SK-N-SH (cell line): Measurements from ENCODE around the gene PLTP. TPM values are rescaled to one million over a fixed set of nuclear protein-coding genes. Genes with fewer than 3 reads are reported as not detected.
A peak's percentile ranks its signal among the peaks of the same experiment; 100 is the strongest.

Experiments used
- CTCF ChIA-PET: fragments of 300-600, 350-600 bp; formaldehyde crosslinking; extraction: SDS; loops from one replicate; lab custom pipeline; 2021; lab: Yijun Ruan, JAX
- POLR2A ChIA-PET: fragments of 350-600 bp; sonication (Branson Sonifier 250); formaldehyde crosslinking; extraction: SDS; loops from one replicate; lab custom pipeline; 2020; ENCODE audit warnings: antibody characterized with exemption, inconsistent platforms; lab: Yijun Ruan, JAX
- DNase-seq: peaks from one replicate; pipeline ENCODE4 v3.0.0; 2012
- H2AFZ ChIP-seq: fragments of 200-600 bp; sonication (generic); 2 replicates; pipeline ENCODE4 v1.8.1; 2016; ENCODE audit warnings: antibody characterized with exemption, mild to moderate bottlenecking, low read depth
- H3F3A ChIP-seq: fragments of 200-600 bp; sonication (generic); replicated peaks from 2 replicates; pipeline ENCODE3; 2016; ENCODE audit warnings: antibody characterized with exemption, mild to moderate bottlenecking; ENCODE audit not compliant: insufficient read depth
- H3K27ac ChIP-seq, 2 experiments: fragments of 200-500 bp in 1 of 2; fragments of 200-600 bp in 1 of 2; sonication (Bioruptor generic) in 1 of 2; sonication (generic), shearing (Covaris generic) in 1 of 2; 2 replicates each; pipeline versions ENCODE4 v1.5.1 to v1.6.1; 2014 to 2016; ENCODE audit warnings: low read depth in 2 of 2, inconsistent platforms in 1 of 2, low read length in 1 of 2, mild to moderate bottlenecking in 1 of 2, mixed read lengths in 1 of 2
- H3K27me3 ChIP-seq: fragments of 200-600 bp; sonication (generic), shearing (Covaris generic); 2 replicates; pipeline ENCODE4 v1.6.1; 2016; ENCODE audit warnings: mixed run types; ENCODE audit not compliant: insufficient read depth
- H3K36me3 ChIP-seq, 2 experiments: fragments of 200-500 bp in 1 of 2; fragments of 200-600 bp in 1 of 2; sonication (Bioruptor generic) in 1 of 2; sonication (generic) in 1 of 2; replicated peaks in 1 of 2; 2 replicates each; pipeline versions ENCODE3 to v1.5.1; 2014 to 2016; ENCODE audit warnings: low read length in 1 of 2, mild to moderate bottlenecking in 1 of 2; ENCODE audit not compliant: insufficient read depth in 2 of 2, control insufficient read depth in 1 of 2
- H3K4me1 ChIP-seq, 2 experiments: fragments of 200-500 bp in 1 of 2; fragments of 200-600 bp in 1 of 2; sonication (Bioruptor generic) in 1 of 2; sonication (generic), shearing (Covaris generic) in 1 of 2; 2 replicates each; pipeline versions ENCODE4 v1.5.1 to v1.6.1; 2014 to 2016; ENCODE audit warnings: low read depth in 1 of 2, low read length in 1 of 2, mixed run types in 1 of 2; ENCODE audit not compliant: insufficient read depth in 2 of 2, control insufficient read depth in 1 of 2
- H3K4me2 ChIP-seq: fragments of 200-600 bp; sonication (generic), shearing (Covaris generic); 2 replicates; pipeline ENCODE4 v1.6.1; 2017; ENCODE audit warnings: mixed run types
- H3K4me3 ChIP-seq, 2 experiments: fragments of 200-500 bp in 1 of 2; fragments of 200-600 bp in 1 of 2; sonication (Bioruptor generic) in 1 of 2; sonication (generic), shearing (Covaris generic) in 1 of 2; 2 replicates each; pipeline versions ENCODE4 v1.5.1 to v1.8.1; 2014 to 2016; ENCODE audit warnings: low read depth in 2 of 2, inconsistent platforms in 1 of 2, low read length in 1 of 2, mild to moderate bottlenecking in 1 of 2, mixed read lengths in 1 of 2, moderate library complexity in 1 of 2
- H3K79me2 ChIP-seq: fragments of 200-600 bp; sonication (generic); 2 replicates; pipeline ENCODE4 v1.8.1; 2017; ENCODE audit warnings: mild to moderate bottlenecking; ENCODE audit not compliant: insufficient read depth
- H3K9ac ChIP-seq: fragments of 200-600 bp; sonication (generic); 2 replicates; pipeline ENCODE4 v1.6.1; 2017; ENCODE audit warnings: mixed run types
- H3K9me2 ChIP-seq: fragments of 200-600 bp; sonication (generic); 2 replicates; pipeline ENCODE4 v1.6.1; 2017; ENCODE audit warnings: mixed run types
- H3K9me3 ChIP-seq: fragments of 200-600 bp; sonication (generic); 2 replicates; pipeline ENCODE4 v1.6.1; 2017; ENCODE audit warnings: mixed run types, mild to moderate bottlenecking, moderate library complexity
- H4K20me1 ChIP-seq: fragments of 200-600 bp; sonication (generic); 2 replicates; pipeline ENCODE4 v1.6.1; 2017; ENCODE audit warnings: mild to moderate bottlenecking, mixed run types; ENCODE audit not compliant: insufficient read depth
- ELF1 ChIP-seq: IDR thresholded peaks from 2 replicates; pipeline ENCODE4 v1.4.0; 2012
- EP300 ChIP-seq, 2 experiments: IDR thresholded peaks; 2 replicates each; pipeline versions ENCODE4 v1.4.0 to v1.6.1; 2012; ENCODE audit warnings: borderline replicate concordance in 1 of 2, low read depth in 1 of 2, low read length in 1 of 2
- FOXM1 ChIP-seq: IDR thresholded peaks from 2 replicates; pipeline ENCODE4 v1.4.0; 2012; ENCODE audit warnings: low read depth, mild to moderate bottlenecking
- GABPA ChIP-seq: IDR thresholded peaks from 2 replicates; pipeline ENCODE4 v1.4.0; 2012; ENCODE audit warnings: low read depth, mild to moderate bottlenecking
- GATA2 ChIP-seq: sonication (generic); formaldehyde crosslinking; IDR thresholded peaks from 2 replicates; pipeline ENCODE4 v1.5.0; 2020; ENCODE audit warnings: mild to moderate bottlenecking, missing genetic modification reagents
- JUND ChIP-seq: IDR thresholded peaks from 2 replicates; pipeline ENCODE4 v1.4.0; 2012
- MEF2A ChIP-seq: IDR thresholded peaks from 2 replicates; pipeline ENCODE4 v1.4.0; 2012; ENCODE audit warnings: low read depth, borderline replicate concordance
- MXI1 ChIP-seq: IDR thresholded peaks from 2 replicates; pipeline ENCODE4 v1.6.1; 2012; ENCODE audit warnings: mild to moderate bottlenecking, low read depth, low read length, improper control_type of control experiment
- NFIC ChIP-seq: IDR thresholded peaks from 2 replicates; pipeline ENCODE4 v1.4.0; 2012; ENCODE audit warnings: borderline replicate concordance
- NRF1 ChIP-seq: IDR thresholded peaks from 2 replicates; pipeline ENCODE4 v1.6.1; 2012; ENCODE audit warnings: low read depth, mild to moderate bottlenecking, low read length
- PBX3 ChIP-seq: IDR thresholded peaks from 2 replicates; pipeline ENCODE4; 2012
- POLR2AphosphoS5 ChIP-seq: IDR thresholded peaks from 2 replicates; pipeline ENCODE4 v1.6.1; 2012; ENCODE audit warnings: low read depth, low read length
- RFX5 ChIP-seq: IDR thresholded peaks from 2 replicates; pipeline ENCODE4 v1.6.1; 2012; ENCODE audit warnings: mild to moderate bottlenecking, improper control_type of control experiment, low read length
- RXRA ChIP-seq: IDR thresholded peaks from 2 replicates; pipeline ENCODE4 v1.4.0; 2012; ENCODE audit warnings: low read depth, mild to moderate bottlenecking, borderline replicate concordance
- TAF1 ChIP-seq: IDR thresholded peaks from 2 replicates; pipeline ENCODE4 v1.6.1; 2012; ENCODE audit warnings: low read depth, mild to moderate bottlenecking, low read length, moderate library complexity, borderline replicate concordance
- TCF12 ChIP-seq: IDR thresholded peaks from 2 replicates; pipeline ENCODE4 v1.4.0; 2012
- TEAD4 ChIP-seq: IDR thresholded peaks from 2 replicates; pipeline ENCODE4 v1.4.0; 2012; ENCODE audit warnings: mild to moderate bottlenecking, borderline replicate concordance; ENCODE audit not compliant: insufficient read depth
- YY1 ChIP-seq: IDR thresholded peaks from 2 replicates; pipeline ENCODE4 v1.4.0; 2012; ENCODE audit warnings: low read depth, mild to moderate bottlenecking
- WGBS: methylation state at CpG from one replicate; pipeline ENCODE4 v1.1.6; 2017; ENCODE audit warnings: low lambda C conversion rate; 5-methylcytosine and 5-hydroxymethylcytosine counted together
- polyA plus RNA-seq, 3 experiments: library from polyadenylated mRNA; depleted of rRNA; stranded (reverse); fragments of >200 nt; gene quantifications; 2 replicates each; pipeline ENCODE4 v1.2.3, GENCODE V29; 2012

PLTP gene
- polyA plus RNA-seq, 1 of the 3 experiments (the other 2 are of a cell fraction), result 154 TPM

- no peaks in the 10 kb centered on the region for H4K20me1 ChIP-seq
- peaks cover 0 to 12% of the 10 kb centered on the region in 2 experiments; a peak in 1 of 4 replicates for H3K4me1 ChIP-seq
- no peak overlapping the region for H2AFZ ChIP-seq
- ChIA-PET CTCF (interaction anchor here (0.6 to 2.6 kb wide), 7 partner anchors 8 to 50 kb away, joined by 3 to 10 read pairs (median 5); partner anchors contain the start of genes CTSA and NEURL2), POLR2A (interaction anchor here (0.9 to 3.3 kb wide), 7 partner anchors 8 to 29 kb away, joined by 3 to 34 read pairs (median 3); partner anchors contain the start of genes CTSA, NEURL2, PCIF1 and PLTP)
- peaks cover 5% of the 10 kb centered on the region for H3F3A ChIP-seq
- H3K79me2 ChIP-seq, result no peaks in the 10 kb centered on the region
- H3K4me3 ChIP-seq, result no peak overlapping the region
- DNase-seq, result peak; percentile 65
- H3K27ac ChIP-seq, result peak overlapping the region; percentile 40 to 71; a peak in 3 of 4 replicates
- no peak overlapping the region for H3K9ac ChIP-seq
- peak overlapping the region; percentile 58 for H3K4me2 ChIP-seq
- H3K9me2 ChIP-seq, result no peaks in the 10 kb centered on the region
- no peaks in the 10 kb centered on the region for H3K36me3 ChIP-seq
- no peaks in the 10 kb centered on the region for H3K9me3 ChIP-seq
- 33% methylated on average over 11 of the region's 11 CpGs for WGBS
- H3K27me3 ChIP-seq, result no peaks in the 10 kb centered on the region
- no peak for TF ChIP-seq ELF1
- no peak for TF ChIP-seq MXI1
- peak; percentile 70 for TF ChIP-seq GATA2 (CRISPR knock-in tag)
- TF ChIP-seq TAF1, result no peak
- no peak for TF ChIP-seq FOXM1
- TF ChIP-seq JUND, result no peak
- 0 out of 2 replicates have a peak, but pooled peaks have one; percentile 16 for TF ChIP-seq NFIC
- TF ChIP-seq NRF1, result no peak
- TF ChIP-seq POLR2AphosphoS5, result no peak
- TF ChIP-seq GABPA, result no peak
- TF ChIP-seq TCF12, result 0 out of 2 replicates have a peak, but pooled peaks have one; percentile 2
- TF ChIP-seq TEAD4, result no peak
- no peak for TF ChIP-seq YY1
- TF ChIP-seq PBX3, result no peak
- TF ChIP-seq RFX5, result peak; percentile 83
- TF ChIP-seq RXRA, result no peak
- TF ChIP-seq EP300 (IDR thresholded peaks at IDR 0.05; ENCODE audit: borderline replicate concordance in 1 of 2, low read depth in 1 of 2, low read length in 1 of 2), result peak in 1 of 2 experiments; percentile 27; a peak in 1 of 4 replicates
- no peak for TF ChIP-seq MEF2A
Measured at GRCh38 chr20:45919542-45920399, 7.8 kb upstream of the PLTP start.
